Endometrium (tissue), 2 donors: ENCODE measurements around the gene TIFAB.

Experiments
- FAIRE-seq: peaks from 2 replicates; lab custom pipeline; 2012; peaks lifted over from hg19 to GRCh38; lab: Jason Lieb, UNC
- donor health status: control.
- donor health status: control.

The TIFAB gene

GRCh38 chr5:135457424-135458071 lies 5.4 kb upstream of the TIFAB start:
- no peak for FAIRE-seq

DNA sequence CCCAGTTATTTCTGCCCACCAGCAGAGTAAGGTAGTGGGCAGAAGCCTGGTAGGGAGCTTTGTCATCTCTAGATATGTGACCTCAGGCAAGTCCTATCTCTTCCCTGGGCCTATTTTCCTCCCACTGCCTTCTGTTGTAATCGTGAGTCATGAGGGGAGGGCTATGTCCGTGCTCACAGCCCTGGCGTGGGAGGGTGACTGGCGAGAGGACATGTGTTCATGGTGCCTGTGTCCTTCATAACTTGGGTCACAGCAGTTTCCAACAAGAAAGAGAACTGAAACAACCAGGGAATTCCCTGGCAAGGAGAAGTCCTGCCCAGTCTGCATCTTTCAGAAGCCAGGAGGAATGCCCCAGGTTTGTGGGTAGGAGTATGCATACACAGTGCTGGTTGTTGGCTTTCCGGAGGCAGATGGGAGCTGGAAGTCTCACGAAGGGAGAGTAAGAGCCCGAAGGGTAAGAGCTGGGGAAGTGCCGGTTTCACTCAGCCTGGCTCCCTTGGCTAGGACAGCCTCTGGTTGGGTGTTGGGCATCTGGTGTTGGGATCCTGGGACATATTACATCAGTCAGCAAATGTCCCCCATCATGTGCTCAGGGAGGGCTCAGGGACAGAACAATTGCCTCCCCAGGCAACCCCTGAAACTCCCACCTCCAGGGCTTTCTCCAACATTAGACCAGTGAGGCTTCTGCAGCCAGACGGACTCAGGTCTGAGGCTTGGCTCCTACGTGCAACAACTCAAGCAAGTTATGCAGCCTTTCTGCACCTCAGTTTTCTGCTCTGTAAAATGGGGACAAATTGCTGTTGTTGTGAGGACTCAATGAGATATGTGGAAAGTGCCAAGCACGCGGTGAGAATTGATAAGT lies 4.3 kb upstream of the TIFAB start:
- FAIRE-seq: no peak

DNA sequence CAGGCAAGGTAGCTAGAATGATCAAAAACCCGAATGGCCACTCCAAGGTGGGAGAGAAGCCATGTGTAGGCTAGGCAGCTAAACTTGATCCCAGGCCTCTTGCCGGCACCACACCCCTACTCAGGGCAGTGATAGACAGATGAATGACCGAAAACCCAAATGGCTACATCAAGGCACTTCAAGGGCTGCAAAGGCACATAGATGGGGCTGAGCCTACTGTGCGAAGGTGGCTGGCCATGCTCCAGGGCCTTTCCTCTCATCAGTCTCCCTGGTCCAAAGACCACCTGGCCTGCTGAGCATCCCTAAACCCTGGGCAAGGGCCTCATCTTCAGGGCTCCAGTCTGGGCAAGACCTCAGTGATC lies 3.7 kb upstream of the TIFAB start:
- no peak for FAIRE-seq

- FAIRE-seq: no peak
Observed at GRCh38 chr5:135454946-135455345, 2.8 kb upstream of the TIFAB start.

DNA sequence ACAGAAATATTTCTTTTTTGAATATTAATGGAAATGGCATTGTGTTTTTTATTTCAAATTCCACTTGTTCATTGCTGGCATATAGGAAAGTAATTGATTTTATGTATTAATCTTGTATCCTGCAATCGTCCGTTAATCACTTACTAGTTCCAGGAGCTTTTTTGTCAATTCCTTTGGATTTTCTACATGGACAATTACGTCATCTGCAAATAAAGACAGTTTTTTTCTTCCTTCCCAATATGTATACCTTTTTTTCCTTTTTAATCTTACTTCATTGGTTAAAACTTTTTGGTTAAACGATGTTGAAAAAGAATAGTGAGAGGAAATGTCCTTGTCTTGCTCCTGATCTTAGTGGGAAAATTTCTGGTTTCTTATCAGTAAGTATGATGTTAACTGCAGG lies 1.5 kb upstream of the TIFAB start:
- no peak for FAIRE-seq

DNA sequence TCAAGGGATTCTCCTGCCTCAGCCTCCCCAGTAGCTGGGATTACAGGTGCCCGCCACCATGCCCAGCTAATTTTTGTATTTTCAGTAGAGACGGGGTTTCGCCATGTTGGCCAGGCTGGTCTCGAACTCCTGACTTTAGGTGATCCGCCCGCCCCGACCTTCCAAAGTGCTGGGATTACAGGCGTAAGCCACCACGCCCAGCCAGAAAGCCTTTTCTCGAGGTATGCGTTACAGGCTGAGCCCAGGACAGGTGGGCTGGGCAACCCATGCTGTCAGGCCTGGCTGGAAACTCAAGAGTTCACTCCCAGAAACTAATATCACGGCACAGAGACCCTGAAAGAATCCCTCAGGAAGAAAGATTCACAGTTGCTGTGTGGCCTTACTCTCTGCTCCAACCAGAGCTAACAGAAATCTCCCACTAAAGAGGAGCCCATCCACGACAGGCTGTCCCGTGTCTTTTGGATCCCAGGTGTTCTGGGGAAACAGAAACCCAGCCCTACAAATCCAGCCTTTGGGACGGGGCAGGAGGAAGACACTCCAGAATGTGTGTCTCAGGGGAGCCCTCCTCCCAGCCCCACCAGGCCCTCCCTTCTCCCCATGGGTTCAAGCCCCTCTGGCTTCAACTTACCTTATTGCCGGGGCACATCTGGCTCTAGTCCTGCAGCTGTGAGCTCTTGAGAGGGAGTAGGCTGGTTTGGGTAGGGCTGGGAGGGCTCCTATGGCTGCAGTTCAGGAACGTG lies 400 bp downstream of the TIFAB start:
- no peak for FAIRE-seq

GRCh38 chr5:135450952-135451351 lies 1.2 kb downstream of the TIFAB start:
- no peak for FAIRE-seq

DNA sequence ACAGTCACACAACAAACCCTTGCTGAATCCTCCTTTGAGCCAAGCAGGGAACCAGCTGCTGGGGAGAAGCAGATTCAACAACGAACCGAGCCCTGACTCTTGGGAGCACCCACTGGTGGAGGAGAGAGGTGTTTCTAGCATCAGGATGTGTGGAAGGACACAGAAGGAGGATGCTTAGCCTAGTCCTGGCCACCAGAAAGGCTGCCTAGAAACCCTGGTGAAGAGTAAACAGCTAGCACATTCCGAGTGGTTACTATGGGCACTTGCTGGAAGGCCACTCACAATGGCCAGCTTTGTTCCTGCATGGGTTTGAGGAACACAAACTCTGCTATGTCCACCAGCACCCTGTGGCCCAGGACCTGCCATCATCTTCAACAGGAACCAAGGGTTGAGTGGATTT lies 1.8 kb downstream of the TIFAB start:
- FAIRE-seq: no peak

DNA sequence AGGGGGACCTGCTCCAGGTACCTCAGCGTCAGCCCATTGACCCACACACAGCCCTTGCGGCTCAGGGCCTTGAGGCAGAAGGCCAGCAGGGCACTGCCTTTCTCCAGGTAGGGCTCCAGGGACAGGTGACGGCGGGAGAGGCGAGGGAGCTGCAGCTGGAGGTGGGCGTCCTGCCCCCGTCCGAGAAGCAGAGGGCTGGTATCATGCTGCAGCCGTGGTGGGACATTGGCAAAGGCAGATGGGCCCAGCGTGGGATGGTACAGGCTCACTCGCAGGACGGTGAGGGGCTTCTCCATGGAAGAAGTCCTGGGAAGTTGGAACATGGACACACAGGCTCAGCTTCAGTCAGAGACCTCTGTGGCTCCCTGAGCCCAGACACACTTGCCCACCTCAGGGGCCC lies 2.5 kb downstream of the TIFAB start:
- no peak for FAIRE-seq

DNA sequence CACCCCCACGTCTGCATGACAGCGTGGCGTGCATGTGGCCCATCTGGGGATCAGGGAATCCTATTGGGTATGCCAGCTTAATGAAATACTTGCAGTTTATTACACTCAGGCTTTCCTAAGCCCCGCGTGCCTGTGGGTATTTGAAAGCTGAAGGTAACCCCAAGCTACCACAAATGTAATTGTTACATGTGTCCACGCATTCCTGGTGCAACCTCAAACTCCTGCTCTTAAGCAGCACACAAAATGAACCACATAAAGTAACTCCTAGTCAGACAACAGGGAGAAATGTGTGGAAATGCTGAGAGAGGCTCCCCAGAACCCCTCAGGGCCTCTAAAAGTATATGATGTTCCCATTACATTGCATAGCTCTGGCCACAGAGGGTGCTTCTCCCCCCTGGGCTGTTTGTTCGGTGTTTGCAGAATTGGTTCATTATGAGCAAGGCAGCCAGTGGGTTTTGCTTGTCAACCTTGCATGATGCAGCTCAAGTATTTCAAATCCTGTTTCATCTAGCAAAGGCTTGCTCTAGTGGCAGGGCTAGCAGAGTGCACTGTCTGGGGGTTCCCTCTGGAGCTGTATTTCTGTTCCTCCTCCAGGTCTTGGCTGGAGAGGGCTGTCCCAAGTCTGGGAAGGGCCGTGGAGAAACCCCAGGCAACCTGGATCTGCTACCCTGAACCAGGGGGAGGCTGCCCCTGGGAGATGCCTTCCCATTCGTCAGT lies 3.2 kb downstream of the TIFAB start:
- FAIRE-seq: no peak

- no peak for FAIRE-seq
Observed at GRCh38 chr5:135448071-135448739, 3.9 kb downstream of the TIFAB start.

GRCh38 chr5:135447298-135447929 lies 4.7 kb downstream of the TIFAB start, which contains the start of gene DCANP1:
TSS of gene DCANP1 (minus strand) at chr5:135447348. CDS start at chr5:135447108, 240 bp downstream.
- FAIRE-seq: no peak

GRCh38 chr5:135446615-135447014 lies 5.5 kb downstream of the TIFAB start:
- no peak for FAIRE-seq

DNA sequence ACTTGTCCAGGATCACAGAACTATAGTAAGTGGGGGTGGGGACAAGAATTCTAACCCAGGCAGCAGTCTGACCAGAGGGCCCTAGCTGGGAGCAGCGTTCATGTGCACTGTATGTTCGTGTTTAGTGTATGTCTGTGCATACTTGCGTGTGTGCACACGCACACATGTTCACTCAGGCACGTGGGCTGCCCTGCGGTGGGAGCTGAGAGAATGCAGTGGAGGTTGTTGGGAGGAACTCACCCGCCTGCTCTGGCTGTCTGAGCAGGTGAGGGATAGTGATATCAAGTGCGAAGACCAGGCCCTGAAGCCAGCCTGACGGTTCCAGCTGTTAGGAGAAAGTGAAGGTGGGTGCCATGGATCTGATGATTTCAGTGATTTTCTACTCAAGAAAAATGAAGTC lies 5.9 kb downstream of the TIFAB start:
- no peak for FAIRE-seq

GRCh38 chr5:135445306-135445985 lies 6.7 kb downstream of the TIFAB start:
- no peak for FAIRE-seq

- FAIRE-seq: no peak
Observed at GRCh38 chr5:135444881-135445280, 7.3 kb downstream of the TIFAB start.

- no peak for FAIRE-seq
Observed at GRCh38 chr5:135444360-135444759, 7.8 kb downstream of the TIFAB start.

- no peak for FAIRE-seq
Observed at GRCh38 chr5:135443161-135443960, 8.8 kb downstream of the TIFAB start.

GRCh38 chr5:135442431-135443160 lies 9.6 kb downstream of the TIFAB start:
- FAIRE-seq: no peak
